Dermis blood vessel endothelial cell (primary cell): ENCODE measurements around the gene EIF3B. TPM values are rescaled to one million over a fixed set of nuclear protein-coding genes. Genes with fewer than 3 reads are reported as not detected.
"Not testable (repeated sequence)": the region's sequence is repeated elsewhere in the genome, so short reads cannot be mapped to it uniquely, and the experiment has no call there.

ENCODE experiments used
- DNase-seq: peaks from one replicate; pipeline ENCODE4 v3.0.0; 2010
- total RNA-seq: library from RNA; depleted of rRNA; stranded (reverse); fragments of >200 nt; gene quantifications from 2 replicates; pipeline ENCODE4 v1.2.3, GENCODE V29; 2014

The EIF3B gene
- total RNA-seq, 1 donor from 2014 or later, result 250 TPM

DNA sequence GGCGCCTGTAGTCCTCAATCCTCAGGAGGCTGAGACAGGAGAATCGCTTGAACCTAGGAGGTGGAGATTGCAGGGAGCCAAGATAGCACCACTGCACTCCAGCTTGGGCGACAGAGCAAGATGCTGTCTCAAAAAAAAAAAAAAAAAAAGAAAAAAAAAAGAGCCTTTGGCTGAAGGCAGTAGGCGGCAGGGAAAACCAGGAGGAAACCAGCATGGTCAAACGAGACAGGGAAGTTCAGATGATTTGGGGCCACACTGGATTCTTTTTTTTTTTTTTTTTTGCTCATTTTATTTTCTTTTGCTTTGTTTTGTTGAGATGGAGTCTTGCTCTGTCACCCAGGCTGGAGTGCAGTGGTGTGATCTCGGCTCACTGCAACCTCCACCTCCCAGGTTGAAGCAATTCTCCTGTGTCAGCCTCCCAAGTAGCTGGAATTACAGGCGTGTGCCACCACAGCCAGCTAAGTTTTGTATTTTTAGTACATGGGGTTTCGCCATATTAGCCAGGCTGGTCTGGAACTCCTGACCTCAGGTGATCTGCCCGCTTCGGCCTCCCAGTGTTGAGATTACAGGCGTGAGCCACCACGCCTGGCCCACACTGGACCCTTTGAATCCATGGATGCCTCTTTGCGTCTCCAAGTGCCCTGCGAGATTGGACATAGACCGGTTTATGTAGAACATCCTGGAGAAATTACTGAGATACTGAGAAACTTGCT lies 7.1 kb upstream of the EIF3B start:
- DNase-seq, result not testable (repeated sequence)

DNA sequence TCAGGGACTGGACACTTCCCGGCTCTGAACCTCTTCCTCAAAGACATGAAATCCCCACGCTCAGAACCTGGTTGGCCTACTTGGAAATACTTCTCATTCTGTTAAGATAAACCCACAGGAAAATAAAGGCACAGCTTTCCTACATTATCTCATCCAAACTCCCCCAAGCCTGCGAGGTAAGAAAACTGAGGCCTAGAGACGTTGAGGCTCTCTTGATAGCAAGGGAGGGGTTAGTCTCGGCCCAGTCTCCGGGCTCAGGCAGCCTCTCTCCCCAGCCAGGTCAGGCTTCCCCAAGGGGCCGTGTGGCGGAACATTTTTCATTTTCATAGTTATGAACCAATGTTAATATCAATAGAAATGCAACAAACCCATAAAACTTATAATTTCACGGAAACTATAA lies 4.6 kb upstream of the EIF3B start:
- DNase-seq, result no peak

DNA sequence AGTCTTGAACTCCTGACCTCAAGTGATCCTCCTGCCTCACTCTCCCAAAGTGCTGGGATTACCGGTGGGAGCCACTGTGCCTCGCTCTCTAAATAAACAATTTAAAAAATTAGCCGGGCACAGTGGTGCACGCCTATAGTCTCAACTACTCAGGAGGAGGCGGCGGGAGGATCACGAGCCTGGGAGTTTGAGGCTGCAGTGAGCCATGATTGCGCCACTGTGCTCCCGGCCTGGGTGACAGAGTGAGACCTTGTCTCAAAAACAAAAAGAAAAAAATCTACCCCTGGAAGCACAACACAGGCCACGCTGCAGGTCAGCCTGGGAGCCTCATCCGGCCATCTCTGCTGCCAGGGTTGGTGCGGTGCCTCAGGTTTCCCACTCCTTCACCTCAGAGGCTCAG lies 3.8 kb upstream of the EIF3B start:
- DNase-seq, result no peak

DNA sequence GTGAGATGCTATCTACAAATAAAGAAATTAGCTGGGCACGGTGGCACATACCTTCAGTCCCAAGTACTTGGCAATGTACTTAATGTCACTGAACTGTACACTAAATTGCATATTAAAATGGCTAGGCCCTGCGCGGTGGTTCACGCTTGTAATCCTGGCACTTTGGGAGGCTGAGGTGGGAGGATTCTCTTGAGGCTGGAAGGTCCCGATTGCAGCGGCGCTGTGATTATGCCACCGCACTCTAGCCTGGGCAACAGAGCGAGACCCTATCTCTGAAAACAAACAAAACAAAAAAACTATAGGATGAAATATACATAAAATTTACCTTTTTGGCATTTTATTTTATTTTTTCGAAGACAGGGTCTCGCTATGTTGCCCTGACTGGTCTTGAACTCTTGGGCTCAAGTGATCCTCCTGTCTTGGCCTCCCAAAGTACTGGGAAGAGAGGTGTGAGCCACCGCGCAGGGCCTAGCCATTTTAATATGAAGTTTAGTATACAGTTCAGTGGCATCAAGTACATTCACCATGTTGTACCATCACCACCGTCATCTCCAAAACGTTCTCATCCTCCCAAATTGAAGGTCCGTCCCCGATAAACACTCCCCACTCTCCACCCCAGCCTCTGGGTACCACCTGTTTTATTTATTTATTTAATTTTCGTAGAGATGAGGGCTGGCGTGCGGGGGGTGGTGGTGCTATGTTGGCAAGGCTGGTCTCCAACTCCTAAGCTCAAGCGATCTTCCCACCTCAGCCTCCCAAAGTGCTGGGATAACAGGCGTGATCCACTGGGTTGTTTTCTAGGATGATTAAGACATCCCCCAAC lies 1.3 kb upstream of the EIF3B start:
- DNase-seq, result no peak

DNA sequence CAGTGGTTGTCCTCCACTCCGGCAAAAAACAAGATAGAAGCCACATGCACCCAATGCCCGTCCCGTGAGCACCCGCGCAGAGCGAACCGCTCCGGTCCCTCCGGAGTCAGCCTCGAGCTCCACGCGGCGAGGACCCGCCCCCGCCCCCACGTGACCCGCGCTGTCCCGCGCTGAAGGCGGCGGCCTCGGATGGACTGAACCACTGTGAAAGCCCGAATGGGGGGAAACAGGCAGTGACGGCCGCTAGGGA lies 766 bp upstream of the EIF3B start:
- DNase-seq, result peak; percentile 93

DNA sequence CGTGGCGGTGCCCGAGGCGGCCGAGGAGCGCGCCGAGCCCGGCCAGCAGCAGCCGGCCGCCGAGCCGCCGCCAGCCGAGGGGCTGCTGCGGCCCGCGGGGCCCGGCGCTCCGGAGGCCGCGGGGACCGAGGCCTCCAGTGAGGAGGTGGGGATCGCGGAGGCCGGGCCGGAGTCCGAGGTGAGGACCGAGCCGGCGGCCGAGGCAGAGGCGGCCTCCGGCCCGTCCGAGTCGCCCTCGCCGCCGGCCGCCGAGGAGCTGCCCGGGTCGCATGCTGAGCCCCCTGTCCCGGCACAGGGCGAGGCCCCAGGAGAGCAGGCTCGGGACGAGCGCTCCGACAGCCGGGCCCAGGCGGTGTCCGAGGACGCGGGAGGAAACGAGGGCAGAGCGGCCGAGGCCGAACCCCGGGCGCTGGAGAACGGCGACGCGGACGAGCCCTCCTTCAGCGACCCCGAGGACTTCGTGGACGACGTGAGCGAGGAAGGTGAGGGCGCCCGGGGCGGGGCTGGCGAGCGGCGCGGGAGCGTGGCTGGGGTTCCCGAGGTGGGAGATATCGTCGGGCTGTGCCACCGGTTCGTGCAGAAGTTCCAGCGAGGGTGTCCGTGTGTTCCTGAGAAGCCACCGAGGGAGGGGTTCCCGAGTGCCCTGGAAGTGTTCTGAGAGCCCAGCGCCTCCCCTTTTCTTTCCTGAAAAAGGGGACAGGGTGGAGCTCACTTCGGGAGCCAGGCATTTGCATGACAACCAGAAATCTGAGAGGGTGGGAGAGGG lies 495 bp downstream of the EIF3B start:
- peak; percentile 42 for DNase-seq

DNA sequence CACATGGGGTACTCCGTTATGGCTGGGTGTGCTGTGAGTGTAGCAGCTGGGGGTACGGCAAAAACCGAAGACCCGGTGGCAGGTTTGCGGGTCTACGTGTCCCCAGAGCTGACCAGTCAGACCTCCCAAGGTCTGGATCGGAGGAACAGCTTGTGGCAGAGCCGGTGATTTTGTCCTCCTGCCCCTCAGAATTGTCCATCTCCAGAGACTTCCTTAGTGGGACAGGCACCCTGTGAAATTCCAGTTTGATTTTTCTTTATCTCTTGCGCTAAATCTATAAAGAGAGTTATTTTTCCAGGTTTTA lies 1.0 kb downstream of the EIF3B start:
- no peak for DNase-seq

DNA sequence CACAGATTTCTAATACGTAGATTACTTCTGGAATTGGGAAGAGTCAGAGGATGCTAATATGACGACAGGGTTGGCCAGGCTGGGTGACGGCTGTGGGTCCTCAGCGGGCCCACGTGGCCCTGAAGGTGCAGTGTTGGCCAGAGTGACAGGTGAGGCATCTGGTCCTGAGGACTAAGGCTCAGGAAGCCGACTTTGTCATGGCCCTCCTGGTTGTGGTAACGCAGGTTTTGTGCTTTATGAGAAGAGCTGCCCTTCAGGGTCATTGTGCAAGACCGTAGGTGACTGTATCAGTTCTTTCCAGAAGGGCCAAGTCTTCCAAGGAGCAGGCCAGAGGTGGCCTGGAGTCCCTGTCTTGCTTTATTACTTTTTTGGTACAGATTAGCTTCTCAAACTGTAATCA lies 2.5 kb downstream of the EIF3B start:
- no peak for DNase-seq

DNA sequence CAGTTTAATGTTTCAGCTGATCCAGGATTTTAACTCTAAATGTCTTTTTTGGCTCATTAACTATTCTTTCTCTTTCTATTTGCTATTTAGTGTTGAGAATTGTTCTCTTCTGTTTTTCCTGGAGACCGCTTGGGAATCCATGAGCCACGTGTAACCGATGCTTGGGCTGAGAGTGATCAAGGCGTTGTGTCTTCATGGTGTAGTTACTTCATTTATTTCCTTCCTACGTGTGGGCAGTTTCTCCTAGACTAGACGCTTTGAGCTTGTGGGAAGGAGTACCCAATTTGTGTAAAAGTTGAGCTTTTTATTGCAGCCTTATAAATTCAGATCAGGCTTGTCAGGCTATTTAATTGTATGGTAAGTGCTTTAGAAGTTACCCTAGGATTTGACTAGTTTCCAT lies 2.9 kb downstream of the EIF3B start:
- no peak for DNase-seq

DNA sequence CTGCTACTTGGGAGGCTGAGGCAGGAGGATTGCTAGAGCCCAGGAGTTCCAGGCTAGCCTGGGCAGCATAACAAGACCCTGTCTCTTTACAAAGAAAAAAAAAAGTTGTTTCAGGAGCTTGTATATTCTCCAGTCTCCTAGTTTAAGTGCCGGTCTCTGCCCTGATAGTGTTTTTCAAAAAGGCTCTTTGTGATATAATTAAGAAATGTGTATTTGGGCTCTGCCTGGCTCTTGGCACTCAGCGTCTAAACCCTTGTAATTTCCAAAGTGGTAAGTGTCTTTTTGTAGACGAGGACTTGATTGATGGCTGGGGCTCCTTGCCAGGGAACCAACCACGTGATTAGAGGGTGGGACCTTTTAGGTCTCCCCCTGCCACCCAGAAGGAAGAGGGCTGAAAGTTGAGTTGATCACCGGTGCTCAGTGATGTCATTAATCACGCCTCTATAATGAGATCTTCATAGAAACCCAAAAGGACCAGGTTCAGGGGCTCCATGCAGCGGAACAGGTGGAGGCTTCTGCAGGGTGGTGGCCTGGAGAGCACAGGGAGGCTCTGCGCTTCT lies 4.4 kb downstream of the EIF3B start:
- no peak for DNase-seq

DNA sequence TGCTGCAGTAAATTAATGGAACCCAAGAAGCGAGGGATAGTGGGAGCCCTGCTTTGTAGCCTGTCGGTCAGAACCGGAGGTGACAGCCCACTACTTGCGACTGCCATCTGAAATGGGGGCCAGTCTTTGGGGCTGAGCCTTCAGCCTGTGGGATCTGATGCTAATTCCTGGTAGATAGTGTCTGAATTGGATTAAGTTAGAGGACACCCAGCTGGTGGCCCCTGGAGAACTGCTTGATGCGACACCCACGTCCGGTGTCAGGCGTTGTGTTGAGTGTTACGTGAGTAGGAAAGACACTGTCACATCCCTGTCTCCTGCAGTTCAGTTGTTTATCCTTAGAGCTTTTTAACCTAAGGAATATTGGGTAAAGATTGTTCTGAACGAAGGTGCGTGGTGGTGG lies 5.0 kb downstream of the EIF3B start:
- no peak for DNase-seq

DNA sequence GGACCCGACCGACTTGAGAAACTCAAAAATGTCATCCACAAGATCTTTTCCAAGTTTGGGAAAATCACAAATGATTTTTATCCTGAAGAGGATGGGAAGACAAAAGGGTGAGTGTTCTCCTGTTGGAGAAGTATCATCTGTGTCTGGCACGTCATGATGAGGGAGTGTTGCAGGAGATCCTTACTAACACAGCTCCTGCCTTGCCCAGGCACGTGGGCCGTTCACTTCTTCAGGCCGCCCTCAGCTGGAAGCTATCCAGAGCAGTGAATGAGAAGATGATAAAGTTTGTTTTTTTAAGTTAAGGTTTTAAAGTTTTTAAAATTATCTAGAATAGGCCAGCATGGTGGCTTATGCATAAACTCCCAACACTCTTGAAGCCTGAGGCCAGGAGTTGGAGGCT lies 6.2 kb downstream of the EIF3B start:
- no peak for DNase-seq

DNA sequence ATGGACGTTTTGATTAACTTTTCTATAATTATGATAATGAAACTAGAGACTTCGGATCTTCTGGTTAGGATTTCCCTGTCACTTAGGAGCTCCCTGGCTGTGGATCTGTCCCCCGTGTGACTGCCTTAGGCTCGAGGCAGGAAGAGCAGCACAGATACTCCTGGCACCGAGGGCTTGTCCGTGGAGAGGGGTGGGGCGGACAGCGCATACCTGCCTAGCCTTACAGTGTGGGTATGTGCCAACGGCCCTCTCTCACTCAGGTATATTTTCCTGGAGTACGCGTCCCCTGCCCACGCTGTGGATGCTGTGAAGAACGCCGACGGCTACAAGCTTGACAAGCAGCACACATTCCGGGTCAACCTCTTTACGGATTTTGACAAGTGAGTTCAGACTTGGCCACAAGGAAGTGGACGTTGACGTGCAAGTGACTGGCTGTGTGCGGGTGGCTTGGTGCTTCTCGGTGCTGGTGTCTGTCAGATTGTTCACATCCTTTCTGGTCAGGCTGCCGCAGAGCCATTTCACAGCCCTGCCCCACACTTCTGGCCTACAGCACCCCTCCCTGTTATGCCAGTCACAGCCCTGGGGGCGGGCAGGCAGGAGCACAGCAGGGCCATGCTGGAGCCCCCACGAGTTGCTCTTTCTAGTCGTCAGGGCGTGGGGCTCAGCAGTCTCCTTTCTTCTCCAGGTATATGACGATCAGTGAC lies 7.9 kb downstream of the EIF3B start:
- no peak for DNase-seq

DNA sequence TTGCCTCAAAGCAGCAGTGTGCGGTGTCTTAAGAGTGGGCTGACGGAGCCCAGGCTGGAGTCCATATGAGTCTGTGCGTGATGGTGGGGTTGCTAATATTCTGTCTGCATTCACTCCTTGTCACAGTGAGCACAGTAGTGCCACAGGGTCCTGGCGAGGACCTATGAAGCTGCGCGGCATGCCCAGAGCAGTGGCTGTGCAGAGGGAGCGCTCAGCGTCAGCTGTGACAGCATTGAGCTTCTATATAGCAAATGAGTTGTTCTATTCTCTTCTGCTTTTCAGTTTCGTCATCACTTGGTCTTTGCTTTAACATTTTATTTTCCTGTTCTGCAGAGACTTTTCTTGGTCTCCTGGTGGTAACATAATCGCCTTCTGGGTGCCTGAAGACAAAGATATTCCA lies 14.5 kb downstream of the EIF3B start:
- no peak for DNase-seq

DNA sequence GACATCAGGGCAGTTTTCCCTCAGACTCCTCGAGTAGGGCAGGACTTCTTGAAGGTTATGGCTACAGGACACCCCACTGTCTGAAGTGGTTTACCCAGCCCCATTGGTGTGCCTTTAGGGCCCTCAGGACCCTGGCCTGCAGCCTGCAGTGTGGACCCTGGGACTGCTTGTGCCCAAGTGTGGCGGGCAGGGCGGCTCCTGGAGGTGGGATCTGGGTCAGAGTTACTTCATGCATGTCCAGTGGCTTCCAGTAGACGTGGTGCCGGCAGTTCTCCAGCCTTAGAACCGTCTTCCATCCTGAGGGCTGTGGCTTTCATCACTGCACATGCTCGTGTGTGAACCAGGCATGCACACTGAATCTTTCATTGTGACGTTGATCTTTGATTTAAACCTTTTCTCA lies 16.7 kb downstream of the EIF3B start:
- DNase-seq, result no peak

DNA sequence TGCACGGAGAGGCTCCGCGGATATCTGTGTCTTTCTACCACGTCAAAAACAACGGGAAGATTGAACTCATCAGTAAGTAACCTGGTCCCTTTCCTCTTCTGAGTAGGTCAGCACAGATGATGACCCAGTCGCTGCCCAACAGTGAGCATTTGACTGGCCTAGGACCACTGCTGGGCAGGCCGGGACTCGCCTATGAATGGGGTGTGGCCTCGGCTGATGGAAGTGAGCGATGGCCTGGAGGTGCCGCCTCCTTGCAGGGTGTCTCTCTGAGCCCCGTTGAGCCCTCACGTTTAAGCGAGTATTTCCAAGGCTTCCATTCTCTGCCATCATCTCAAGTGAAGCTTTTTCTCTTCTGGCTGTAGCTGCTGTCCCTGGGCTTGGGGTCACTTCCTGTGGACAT lies 18.1 kb downstream of the EIF3B start:
- DNase-seq, result no peak

DNA sequence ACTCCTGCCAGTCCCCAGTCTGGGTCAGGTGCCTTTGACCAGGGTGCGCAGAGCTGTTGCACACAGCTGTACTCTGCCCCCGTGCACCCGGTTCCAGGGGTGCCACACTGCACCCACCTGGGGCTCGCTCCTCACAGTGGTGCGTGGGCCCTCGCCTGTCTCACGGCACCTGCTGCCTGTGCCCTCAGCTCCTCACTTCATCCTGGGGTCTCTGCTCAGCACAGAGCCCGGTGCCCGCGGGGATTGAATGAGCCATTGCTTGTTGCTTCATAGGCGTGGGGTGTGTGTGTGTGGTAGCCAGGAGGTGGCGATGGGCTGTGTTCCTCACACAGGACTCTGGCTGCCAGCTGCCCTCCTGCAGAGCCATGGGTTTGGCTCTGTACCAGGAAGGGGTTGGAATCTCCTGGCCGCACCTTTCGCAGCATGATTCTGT lies 18.5 kb downstream of the EIF3B start:
- DNase-seq, result no peak

DNA sequence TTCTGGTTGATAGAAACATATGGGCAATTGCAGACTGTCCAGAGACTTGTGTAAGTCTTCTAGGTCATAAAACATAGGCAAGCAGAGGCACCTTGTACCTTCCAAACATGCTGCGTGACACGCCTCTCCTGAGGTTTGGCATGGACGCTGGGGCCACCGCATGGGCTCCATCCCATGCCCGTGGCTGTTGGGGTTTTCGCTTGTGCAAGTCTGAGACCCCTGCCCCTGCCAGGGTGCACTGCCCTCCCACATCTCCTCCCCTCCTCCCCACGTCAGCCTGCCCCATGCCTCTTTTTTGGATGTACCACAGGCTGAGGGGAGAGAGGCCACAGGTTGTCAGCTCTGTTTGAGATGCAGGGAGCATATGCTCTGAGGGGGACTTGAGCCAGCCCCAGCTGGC lies 19.0 kb downstream of the EIF3B start:
- no peak for DNase-seq

DNA sequence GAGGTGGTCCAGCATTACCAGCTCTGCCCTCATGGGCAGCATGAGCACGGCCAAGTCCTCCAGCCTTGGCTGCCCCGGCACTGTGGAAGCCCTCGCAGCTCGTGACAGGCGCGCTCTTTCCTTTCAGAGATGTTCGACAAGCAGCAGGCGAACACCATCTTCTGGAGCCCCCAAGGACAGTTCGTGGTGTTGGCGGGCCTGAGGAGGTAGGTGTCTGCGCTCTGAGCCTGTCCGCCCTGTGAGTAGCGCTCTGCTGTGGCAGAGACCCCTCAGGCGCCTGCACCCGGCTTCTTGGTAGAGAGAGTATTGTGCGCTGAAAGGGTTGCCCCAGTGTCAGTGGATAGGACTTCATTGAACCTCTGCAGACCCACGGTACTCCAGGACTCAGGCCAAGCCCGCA lies 19.8 kb downstream of the EIF3B start:
- no peak for DNase-seq

DNA sequence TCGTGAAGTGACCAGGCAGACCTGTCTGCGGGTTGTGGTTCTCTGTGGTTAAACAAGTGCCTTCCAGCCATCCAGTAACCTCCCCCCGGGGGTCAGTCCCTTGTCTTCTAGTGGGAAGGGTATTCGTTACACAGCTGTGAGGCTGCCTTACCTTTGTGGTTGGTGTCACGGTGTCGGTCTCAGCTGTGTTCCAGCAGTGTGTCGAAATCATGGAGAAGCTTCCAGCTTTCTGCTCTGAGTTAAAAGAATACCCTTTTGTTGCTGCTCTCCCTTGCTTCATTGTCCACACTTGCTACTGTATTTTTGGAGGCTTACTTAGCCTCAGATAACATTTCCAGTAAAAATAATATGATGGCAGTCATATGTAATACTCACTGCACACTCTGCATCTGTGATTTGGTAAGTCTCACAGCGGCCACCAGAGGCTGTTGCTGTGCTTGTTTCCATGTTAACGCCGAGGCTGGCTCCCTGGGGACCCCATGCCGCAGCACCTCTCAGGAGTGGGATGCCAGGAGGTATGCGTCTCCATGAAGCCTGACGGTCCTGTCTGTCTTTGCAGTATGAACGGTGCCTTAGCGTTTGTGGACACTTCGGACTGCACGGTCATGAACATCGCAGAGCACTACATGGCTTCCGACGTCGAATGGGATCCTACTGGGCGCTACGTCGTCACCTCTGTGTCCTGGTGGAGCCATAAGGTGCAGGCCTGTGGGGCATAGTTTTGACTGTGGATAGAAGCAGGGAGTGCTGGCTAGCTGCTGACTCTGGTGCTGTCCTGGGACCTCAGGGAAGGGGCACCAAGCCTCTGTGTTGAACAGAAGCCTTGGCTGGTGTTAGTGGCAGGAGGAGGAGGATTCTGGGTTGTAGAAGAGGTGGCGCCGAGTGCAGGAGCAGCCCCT lies 20.5 kb downstream of the EIF3B start:
- no peak for DNase-seq

DNA sequence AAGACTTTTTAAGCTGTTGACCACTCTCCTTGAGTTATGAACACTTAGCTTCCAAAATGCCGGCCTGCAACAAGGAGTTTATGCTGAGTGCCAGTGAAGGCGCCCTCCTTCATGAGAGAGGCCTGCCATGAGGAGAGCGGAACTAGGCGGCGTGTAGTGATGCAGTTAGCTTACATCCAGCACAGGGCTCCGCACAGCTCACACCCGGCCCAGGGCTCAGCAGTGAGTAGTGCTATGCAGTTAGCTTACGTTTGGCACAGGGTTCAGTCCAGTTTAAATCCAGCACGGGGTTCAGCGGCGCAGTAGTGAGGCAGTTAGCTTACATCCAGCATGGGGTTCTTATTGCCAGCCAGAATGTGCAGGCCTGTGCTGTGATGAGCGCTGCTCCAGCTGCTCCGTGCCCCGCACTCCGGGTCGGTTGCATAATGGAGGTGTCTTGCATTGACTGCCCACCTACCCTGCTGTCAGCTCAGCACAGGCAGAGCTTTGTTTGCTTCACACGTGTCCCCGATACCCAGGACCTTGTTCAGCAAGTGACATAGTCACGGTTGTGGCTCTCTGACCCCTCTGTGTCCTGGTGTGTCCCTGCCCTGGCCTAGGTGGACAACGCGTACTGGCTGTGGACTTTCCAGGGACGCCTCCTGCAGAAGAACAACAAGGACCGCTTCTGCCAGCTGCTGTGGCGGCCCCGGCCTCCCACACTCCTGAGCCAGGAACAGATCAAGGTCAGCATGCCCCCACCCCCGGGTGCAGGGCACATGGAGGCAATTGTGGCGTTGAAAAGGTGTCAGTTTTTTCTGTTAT lies 21.9 kb downstream of the EIF3B start:
- no peak for DNase-seq
